WTC11 (cell line): ENCODE results near the gene PSMD1.

ENCODE experiments used
- ATF6 ChIP-seq: sonication (generic); formaldehyde crosslinking; IDR thresholded peaks from 2 replicates; pipeline ENCODE4 v1.8.1; 2023; ENCODE audit warnings: mild to moderate bottlenecking, missing genetic modification reagents
- CTCF ChIP-seq: fragments of 200-600 bp; IDR thresholded peaks from 2 replicates; pipeline ENCODE4 v1.8.0; 2022; ENCODE audit warnings: antibody characterized with exemption
- FOXP4 ChIP-seq: sonication (generic); formaldehyde crosslinking; IDR thresholded peaks from 2 replicates; pipeline ENCODE4 v1.8.0; 2022; ENCODE audit warnings: mild to moderate bottlenecking, missing genetic modification reagents
- JUN ChIP-seq: sonication (generic); formaldehyde crosslinking; IDR thresholded peaks from 2 replicates; pipeline ENCODE4 v1.8.0; 2023; ENCODE audit warnings: mild to moderate bottlenecking, missing genetic modification reagents
- NFYB ChIP-seq: sonication (generic); formaldehyde crosslinking; conservative IDR thresholded peaks from 2 replicates; pipeline ENCODE4 v1.8.0; 2022; ENCODE audit warnings: low read depth, missing genetic modification reagents
- ZNF532 ChIP-seq: fragments of 250-450 bp; sonication (Bioruptor Pico); IDR thresholded peaks from 2 replicates; pipeline ENCODE4 v1.9.0; 2021; ENCODE audit warnings: mild to moderate bottlenecking, borderline replicate concordance

- TF ChIP-seq CTCF (no peak), ATF6 (CRISPR knock-in tag) (no peak), FOXP4 (CRISPR knock-in tag) (no peak), NFYB (CRISPR knock-in tag) (no peak), JUN (CRISPR knock-in tag) (no peak), ZNF532 (CRISPR knock-in tag) (no peak)
These were observed 44.2 kb upstream of the PSMD1 start for GRCh38 chr2:231012463-231012862.
